Activated naive CD4-positive, alpha-beta T cell (primary cell): Measurements from ENCODE around the gene RNF215.

Source experiments
- DNase-seq, 4 experiments: peaks; one replicate each; lab custom pipeline; 2025; lab: John Stamatoyannopoulos, UW

Gene RNF215

GRCh38 chr22:30386960-30387827 is at the start of gene RNF215:
TSS of gene RNF215 (minus strand) at chr22:30387411. CDS start at chr22:30387313, 98 bp downstream.
- DNase-seq = peak; percentile 59 to 78 (median 64)

GRCh38 chr22:30436196-30436595 is 49.0 kb upstream of the RNF215 start:
- DNase-seq = no peak

GRCh38 chr22:30435674-30436126 is 48.5 kb upstream of the RNF215 start:
- peak; percentile 56 to 77 (median 66) for DNase-seq

- DNase-seq = no peak
Measured at GRCh38 chr22:30434843-30435242, 47.6 kb upstream of the RNF215 start.

- DNase-seq = no peak
Measured at GRCh38 chr22:30433773-30434172, 46.6 kb upstream of the RNF215 start.

GRCh38 chr22:30433227-30433626 is 46.0 kb upstream of the RNF215 start:
- DNase-seq = no peak

GRCh38 chr22:30432520-30432919 is 45.3 kb upstream of the RNF215 start:
- no peak for DNase-seq

GRCh38 chr22:30432096-30432495 is 44.9 kb upstream of the RNF215 start:
- no peak for DNase-seq

GRCh38 chr22:30430933-30431332 is 43.7 kb upstream of the RNF215 start:
- DNase-seq = no peak

- no peak for DNase-seq
Measured at GRCh38 chr22:30429887-30430286, 42.7 kb upstream of the RNF215 start.

GRCh38 chr22:30427871-30428270 is 40.7 kb upstream of the RNF215 start:
- DNase-seq = no peak

GRCh38 chr22:30426388-30427353 is 39.5 kb upstream of the RNF215 start:
- peak; percentile 61 to 76 (median 70) for DNase-seq

GRCh38 chr22:30425616-30426387 is 38.6 kb upstream of the RNF215 start, which contains the start of gene MTFP1:
TSS of gene MTFP1 (plus strand) at chr22:30425768. CDS start at chr22:30425880, 112 bp downstream.
- peak; percentile 11 to 34 (median 25) for DNase-seq

GRCh38 chr22:30425327-30425615 is 38.1 kb upstream of the RNF215 start:
- DNase-seq = no peak

GRCh38 chr22:30424534-30425326 is 37.5 kb upstream of the RNF215 start:
- no peak for DNase-seq

- peak; percentile 87 to 96 (median 92) for DNase-seq
Measured at GRCh38 chr22:30423959-30424533, 36.8 kb upstream of the RNF215 start.

GRCh38 chr22:30423301-30423958 is 36.2 kb upstream of the RNF215 start:
- peak in 3 of 4 experiments; percentile 19 to 64 (median 42) for DNase-seq

- DNase-seq = no peak
Measured at GRCh38 chr22:30422481-30423300, 35.5 kb upstream of the RNF215 start.
